Left lobe of liver (tissue), 2 donors: ENCODE data around the gene GHR. TPM values are rescaled to one million over a fixed set of nuclear protein-coding genes. Genes with fewer than 3 reads are reported as not detected.

Source experiments
- ATAC-seq: fragments of 200-7000 bp; cut with Tn5 transposase; one replicate; pipeline ENCODE4 v1.9.1; 2020; ENCODE audit warnings: mild to moderate bottlenecking, moderate library complexity
- DNase-seq: peaks from one replicate; pipeline ENCODE4 v3.0.0-alpha.2; 2020; ENCODE audit warnings: low spot score
- total RNA-seq: library from RNA; stranded (reverse); gene quantifications from one replicate; pipeline ENCODE4 v1.2.1, GENCODE V29; 2021
- donor health status: DM: no; HTN: no; CAD: no; lungs with moderate emphysema.
- donor health status: DM: no; HTN: yes; CAD: no.

The GHR gene
- total RNA-seq, 1 donor from 2014 or later: 76.6 TPM

DNA sequence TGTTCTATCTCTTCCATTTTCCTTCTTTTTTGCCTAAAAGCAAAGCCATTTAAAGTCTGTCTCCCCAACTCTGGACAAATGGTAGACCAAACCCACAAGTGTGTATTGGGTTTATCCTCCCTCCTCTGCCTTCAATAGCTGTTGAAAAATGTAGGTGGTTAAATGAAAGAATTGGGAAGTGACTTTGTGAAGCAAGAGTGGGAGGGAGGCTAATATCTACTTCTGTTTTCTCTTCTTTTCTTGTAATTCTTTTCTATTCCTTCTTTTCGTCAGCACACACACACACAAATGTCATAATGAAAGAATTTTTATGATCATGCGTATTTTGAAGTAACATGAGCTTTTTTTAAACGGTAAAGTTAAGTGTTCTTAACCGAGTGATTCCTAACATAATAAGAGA is 337.2 kb downstream of the GHR start:
- no peak for DNase-seq
- no peak for ATAC-seq

- ATAC-seq (no peak), DNase-seq (no peak)
Measured at GRCh38 chr5:42761791-42762190, 338.6 kb downstream of the GHR start.

GRCh38 chr5:42767491-42768105 is 344.4 kb downstream of the GHR start:
- DNase-seq: no peak
- peak; percentile 89 for ATAC-seq

DNA sequence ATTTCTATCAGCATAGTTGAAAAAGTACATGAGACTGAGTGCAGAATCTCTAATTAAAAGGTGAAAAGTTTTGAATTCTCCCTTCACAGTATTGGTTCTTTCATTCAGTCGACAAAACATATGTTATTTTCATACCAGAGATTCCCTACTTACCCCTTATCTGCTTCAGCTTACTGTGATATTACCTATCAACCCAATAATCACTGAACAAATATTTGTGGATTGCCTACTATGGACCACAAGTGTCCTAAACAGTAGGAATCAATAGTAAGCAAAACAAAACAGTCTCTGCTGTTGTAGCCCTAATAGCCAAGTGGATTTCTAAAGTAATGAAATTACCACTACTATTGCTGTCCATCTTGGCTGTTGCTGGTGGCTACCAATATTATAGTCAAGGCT is 344.9 kb downstream of the GHR start:
- DNase-seq: no peak
- peak; percentile 61 for ATAC-seq

GRCh38 chr5:42770003-42770402 is 346.8 kb downstream of the GHR start:
- no peak for ATAC-seq
- no peak for DNase-seq
